BLaER1 (cell line): Measurements from ENCODE around the gene TSPOAP1.

Source experiments
- H3K27ac ChIP-seq: shearing (Covaris generic); formaldehyde crosslinking; 2 replicates; pipeline ENCODE4 v1.8.1; 2022
- H3K27me3 ChIP-seq: shearing (Covaris generic); formaldehyde crosslinking; 2 replicates; pipeline ENCODE4 v1.8.1; 2022
- H3K36me3 ChIP-seq: shearing (Covaris generic); formaldehyde crosslinking; 2 replicates; pipeline ENCODE4 v1.8.1; 2022
- H3K4me1 ChIP-seq: shearing (Covaris generic); formaldehyde crosslinking; 2 replicates; pipeline ENCODE4 v1.8.1; 2022
- H3K4me2 ChIP-seq: shearing (Covaris generic); formaldehyde crosslinking; 2 replicates; pipeline ENCODE4 v1.8.1; 2022
- H3K4me3 ChIP-seq: shearing (Covaris generic); formaldehyde crosslinking; 2 replicates; pipeline ENCODE4 v1.8.1; 2022
- H3K9ac ChIP-seq: shearing (Covaris generic); formaldehyde crosslinking; 2 replicates; pipeline ENCODE4 v1.8.1; 2022
- H3K9me3 ChIP-seq: shearing (Covaris generic); formaldehyde crosslinking; 2 replicates; pipeline ENCODE4 v1.8.1; 2022
- H4K20me1 ChIP-seq: shearing (Covaris generic); formaldehyde crosslinking; 2 replicates; pipeline ENCODE4 v1.8.1; 2022
- Cebpa-rat ChIP-seq: shearing (Covaris generic); IDR thresholded peaks from 2 replicates; pipeline ENCODE4 v1.8.1; 2022

Gene TSPOAP1

GRCh38 chr17:58310511-58311428 lies 17.8 kb downstream of the TSPOAP1 start:
- Histone ChIP-seq H3K4me2 (no peak overlapping the region), H3K9ac (no peak overlapping the region), H3K27me3 (no peaks in the 10 kb centered on the region)

DNA sequence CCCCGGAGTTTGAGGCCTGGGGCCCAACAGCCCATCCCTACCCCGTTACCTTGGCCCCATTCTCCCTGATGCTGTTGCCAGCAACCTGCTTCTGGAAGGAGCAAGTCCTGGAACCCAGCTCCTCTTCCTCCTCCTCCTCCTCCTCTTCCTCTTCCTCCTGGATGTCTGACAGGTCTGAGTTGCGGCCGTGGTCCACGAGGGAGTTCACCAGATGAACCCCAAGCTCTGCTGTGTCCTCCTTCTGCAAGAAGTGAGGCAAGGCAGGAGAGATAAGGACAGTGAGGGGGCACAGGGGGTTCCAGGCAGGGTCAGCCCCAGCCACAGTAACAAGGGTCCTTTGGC lies 18.7 kb downstream of the TSPOAP1 start:
- H3K27ac ChIP-seq, result no peak overlapping the region
- TF ChIP-seq Cebpa-rat, result no peak
- H3K4me1 ChIP-seq, result peaks cover 20% of the 10 kb centered on the region
- no peaks in the 10 kb centered on the region for H4K20me1 ChIP-seq
- H3K4me2 ChIP-seq, result no peak overlapping the region
- peaks cover 73% of the 10 kb centered on the region for H3K36me3 ChIP-seq
- H3K4me3 ChIP-seq, result no peak overlapping the region
- H3K9ac ChIP-seq, result no peak overlapping the region; the same call in 1 of the 2 replicates
- no peaks in the 10 kb centered on the region for H3K27me3 ChIP-seq
- no peaks in the 10 kb centered on the region for H3K9me3 ChIP-seq

More at GRCh38 chr17:58310511-58311428, 17.8 kb downstream of the TSPOAP1 start:
- TF ChIP-seq Cebpa-rat, result no peak
- Histone ChIP-seq H3K9me3 (no peaks in the 10 kb centered on the region), H3K27ac (no peak overlapping the region), H3K36me3 (peaks cover 73% of the 10 kb centered on the region), H3K4me1 (peaks cover 25% of the 10 kb centered on the region), H4K20me1 (no peaks in the 10 kb centered on the region), H3K4me3 (no peak overlapping the region)

- H3K4me3 ChIP-seq, result no peak overlapping the region
- H3K27me3 ChIP-seq, result no peaks in the 10 kb centered on the region
- H3K36me3 ChIP-seq, result peaks cover 80% of the 10 kb centered on the region
- no peaks in the 10 kb centered on the region for H4K20me1 ChIP-seq
- H3K9ac ChIP-seq, result no peak overlapping the region; the same call in 1 of the 2 replicates
- no peak for TF ChIP-seq Cebpa-rat
- H3K9me3 ChIP-seq, result no peaks in the 10 kb centered on the region
- H3K27ac ChIP-seq, result no peak overlapping the region; the same call in 1 of the 2 replicates
- peaks cover 20% of the 10 kb centered on the region for H3K4me1 ChIP-seq
- H3K4me2 ChIP-seq, result no peak overlapping the region
Observed at GRCh38 chr17:58308985-58309917, 19.3 kb downstream of the TSPOAP1 start.

GRCh38 chr17:58308173-58308984 lies 20.2 kb downstream of the TSPOAP1 start:
- H3K9me3 ChIP-seq, result no peaks in the 10 kb centered on the region
- no peaks in the 10 kb centered on the region for H3K27me3 ChIP-seq
- no peak overlapping the region for H3K4me3 ChIP-seq
- no peak overlapping the region for H3K4me2 ChIP-seq
- TF ChIP-seq Cebpa-rat, result no peak
- peaks cover 83% of the 10 kb centered on the region for H3K36me3 ChIP-seq
- peaks cover 20% of the 10 kb centered on the region for H3K4me1 ChIP-seq
- no peaks in the 10 kb centered on the region for H4K20me1 ChIP-seq
- H3K27ac ChIP-seq, result no peak overlapping the region; the same call in 1 of the 2 replicates
- H3K9ac ChIP-seq, result no peak overlapping the region

- Histone ChIP-seq H3K4me3 (no peak overlapping the region), H3K4me1 (peaks cover 24% of the 10 kb centered on the region), H3K9me3 (no peaks in the 10 kb centered on the region), H3K36me3 (peaks cover 88% of the 10 kb centered on the region), H3K27ac (no peak overlapping the region), H3K27me3 (no peaks in the 10 kb centered on the region), H4K20me1 (no peaks in the 10 kb centered on the region), H3K4me2 (no peak overlapping the region), H3K9ac (no peak overlapping the region)
- no peak for TF ChIP-seq Cebpa-rat
Observed at GRCh38 chr17:58307468-58308172, 21.0 kb downstream of the TSPOAP1 start.

GRCh38 chr17:58306131-58306951 lies 22.3 kb downstream of the TSPOAP1 start:
- H3K9me3 ChIP-seq, result no peaks in the 10 kb centered on the region
- no peak overlapping the region for H3K9ac ChIP-seq
- no peaks in the 10 kb centered on the region for H4K20me1 ChIP-seq
- no peak overlapping the region for H3K27ac ChIP-seq
- H3K4me3 ChIP-seq, result no peak overlapping the region
- TF ChIP-seq Cebpa-rat, result no peak
- H3K27me3 ChIP-seq, result no peaks in the 10 kb centered on the region
- peaks cover 32% of the 10 kb centered on the region for H3K4me1 ChIP-seq
- H3K36me3 ChIP-seq, result peaks cover 90% of the 10 kb centered on the region
- H3K4me2 ChIP-seq, result no peak overlapping the region

DNA sequence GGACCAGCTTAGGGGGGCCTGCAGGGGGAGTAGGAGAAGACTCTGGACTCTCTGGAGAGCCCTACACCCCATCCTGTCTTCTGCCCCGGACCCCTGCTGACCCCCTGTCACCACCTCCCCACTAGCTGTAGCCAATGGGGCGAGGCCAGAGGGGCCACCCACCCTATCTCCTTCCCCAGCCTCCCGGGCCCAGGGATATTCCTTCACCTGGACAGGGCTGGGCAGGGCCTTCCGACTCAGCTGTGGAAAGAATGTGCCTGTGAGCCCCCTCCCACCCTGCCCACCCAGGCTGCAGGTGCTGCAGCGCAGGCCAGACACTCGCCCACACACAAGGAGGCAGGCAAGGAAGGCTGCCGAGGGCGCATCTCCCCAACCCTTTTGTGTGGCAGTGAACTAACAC lies 23.0 kb downstream of the TSPOAP1 start:
- no peaks in the 10 kb centered on the region for H4K20me1 ChIP-seq
- peaks cover 88% of the 10 kb centered on the region for H3K36me3 ChIP-seq

More for the DNA sequence above, 23.0 kb downstream of the TSPOAP1 start:
- no peak overlapping the region for H3K27ac ChIP-seq
- H3K27me3 ChIP-seq, result no peaks in the 10 kb centered on the region
- peaks cover 32% of the 10 kb centered on the region for H3K4me1 ChIP-seq
- no peak for TF ChIP-seq Cebpa-rat
- H3K9me3 ChIP-seq, result no peaks in the 10 kb centered on the region
- no peak overlapping the region for H3K4me2 ChIP-seq
- no peak overlapping the region for H3K9ac ChIP-seq
- no peak overlapping the region for H3K4me3 ChIP-seq
